ENCODE results near the gene FBN3.

The FBN3 gene

DNA sequence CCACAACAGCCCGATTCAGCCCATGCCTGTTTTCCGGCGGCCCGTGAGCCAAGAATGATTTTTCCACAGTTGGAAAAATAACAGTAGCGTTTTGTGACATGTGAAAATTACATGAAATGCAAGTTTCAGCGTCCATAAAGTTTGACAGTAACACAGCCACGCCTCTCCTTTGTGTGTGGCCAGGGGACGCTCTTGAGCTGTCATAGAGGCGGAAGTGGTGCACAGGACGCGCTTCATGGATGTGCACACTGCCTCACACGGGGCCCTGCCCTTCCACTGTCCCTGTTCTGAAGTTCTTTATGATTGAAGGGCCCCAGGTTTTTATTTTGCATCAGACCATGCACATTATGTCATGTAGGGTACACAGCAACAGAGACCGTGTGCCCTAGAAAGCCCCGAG, 131.6 kb downstream of the FBN3 start:
- no peak for DNase-seq

Measured in C1 segment of cervical spinal cord (tissue), 14 donors.